G401.6 (cell line): ENCODE data around the gene OSBPL10.
"Not testable (repeated sequence)": the region's sequence is repeated elsewhere in the genome, so short reads cannot be mapped to it uniquely, and the experiment has no call there.

Experiments used
- FAIRE-seq: peaks from 2 replicates; lab custom pipeline; 2012; peaks lifted over from hg19 to GRCh38; lab: Jason Lieb, UNC

OSBPL10 gene

GRCh38 chr3:31813197-31813596 is 167.9 kb downstream of the OSBPL10 start:
- FAIRE-seq, result no peak

GRCh38 chr3:31810991-31811433 is 170.1 kb downstream of the OSBPL10 start:
- no peak for FAIRE-seq

GRCh38 chr3:31808143-31808720 is 172.8 kb downstream of the OSBPL10 start:
- FAIRE-seq, result no peak

- FAIRE-seq, result no peak
Measured at GRCh38 chr3:31804251-31805051, 176.6 kb downstream of the OSBPL10 start.

- FAIRE-seq, result no peak
Measured at GRCh38 chr3:31802981-31803740, 177.9 kb downstream of the OSBPL10 start.

- no peak for FAIRE-seq
Measured at GRCh38 chr3:31800436-31800835, 180.6 kb downstream of the OSBPL10 start.

GRCh38 chr3:31798840-31799239 is 182.2 kb downstream of the OSBPL10 start:
- no peak for FAIRE-seq

GRCh38 chr3:31793821-31794220 is 187.2 kb downstream of the OSBPL10 start:
- FAIRE-seq, result no peak

GRCh38 chr3:31791090-31791430 is 190.0 kb downstream of the OSBPL10 start:
- FAIRE-seq, result no peak

- FAIRE-seq, result no peak
Measured at GRCh38 chr3:31790193-31791089, 190.6 kb downstream of the OSBPL10 start.

- FAIRE-seq, result no peak
Measured at GRCh38 chr3:31789429-31789828, 191.6 kb downstream of the OSBPL10 start.

GRCh38 chr3:31785734-31786133 is 195.3 kb downstream of the OSBPL10 start:
- FAIRE-seq, result no peak

- FAIRE-seq, result no peak
Measured at GRCh38 chr3:31785286-31785685, 195.8 kb downstream of the OSBPL10 start.

- not testable (repeated sequence) for FAIRE-seq
Measured at GRCh38 chr3:31783851-31784250, 197.2 kb downstream of the OSBPL10 start.

- not testable (repeated sequence) for FAIRE-seq
Measured at GRCh38 chr3:31782306-31782705, 198.8 kb downstream of the OSBPL10 start.

- no peak for FAIRE-seq
Measured at GRCh38 chr3:31779514-31779913, 201.5 kb downstream of the OSBPL10 start.

GRCh38 chr3:31777887-31778286 is 203.2 kb downstream of the OSBPL10 start:
- FAIRE-seq, result no peak

GRCh38 chr3:31777092-31777491 is 204.0 kb downstream of the OSBPL10 start:
- FAIRE-seq, result no peak

GRCh38 chr3:31776016-31776415 is 205.0 kb downstream of the OSBPL10 start:
- no peak for FAIRE-seq

- FAIRE-seq, result no peak
Measured at GRCh38 chr3:31775383-31775782, 205.7 kb downstream of the OSBPL10 start.

GRCh38 chr3:31772758-31773473 is 208.1 kb downstream of the OSBPL10 start:
- FAIRE-seq, result no peak

- no peak for FAIRE-seq
Measured at GRCh38 chr3:31772272-31772671, 208.8 kb downstream of the OSBPL10 start.
